SK-N-SH (cell line): ENCODE measurements around the gene TMEM266. TPM values are rescaled to one million over a fixed set of nuclear protein-coding genes. Genes with fewer than 3 reads are reported as not detected.

Experiments
- CTCF ChIA-PET: fragments of 300-600, 350-600 bp; formaldehyde crosslinking; extraction: SDS; loops from one replicate; lab custom pipeline; 2021; lab: Yijun Ruan, JAX
- POLR2A ChIA-PET: fragments of 350-600 bp; sonication (Branson Sonifier 250); formaldehyde crosslinking; extraction: SDS; loops from one replicate; lab custom pipeline; 2020; ENCODE audit warnings: antibody characterized with exemption, inconsistent platforms; lab: Yijun Ruan, JAX
- DNase-seq: peaks from one replicate; pipeline ENCODE4 v3.0.0; 2012
- H2AFZ ChIP-seq: fragments of 200-600 bp; sonication (generic); 2 replicates; pipeline ENCODE4 v1.8.1; 2016; ENCODE audit warnings: antibody characterized with exemption, mild to moderate bottlenecking, low read depth
- H3F3A ChIP-seq: fragments of 200-600 bp; sonication (generic); replicated peaks from 2 replicates; pipeline ENCODE3; 2016; ENCODE audit warnings: antibody characterized with exemption, mild to moderate bottlenecking; ENCODE audit not compliant: insufficient read depth
- H3K27ac ChIP-seq, 2 experiments: fragments of 200-500 bp in 1 of 2; fragments of 200-600 bp in 1 of 2; sonication (Bioruptor generic) in 1 of 2; sonication (generic), shearing (Covaris generic) in 1 of 2; 2 replicates each; pipeline versions ENCODE4 v1.5.1 to v1.6.1; 2014 to 2016; ENCODE audit warnings: low read depth in 2 of 2, inconsistent platforms in 1 of 2, low read length in 1 of 2, mild to moderate bottlenecking in 1 of 2, mixed read lengths in 1 of 2
- H3K27me3 ChIP-seq: fragments of 200-600 bp; sonication (generic), shearing (Covaris generic); 2 replicates; pipeline ENCODE4 v1.6.1; 2016; ENCODE audit warnings: mixed run types; ENCODE audit not compliant: insufficient read depth
- H3K36me3 ChIP-seq, 2 experiments: fragments of 200-500 bp in 1 of 2; fragments of 200-600 bp in 1 of 2; sonication (Bioruptor generic) in 1 of 2; sonication (generic) in 1 of 2; replicated peaks in 1 of 2; 2 replicates each; pipeline versions ENCODE3 to v1.5.1; 2014 to 2016; ENCODE audit warnings: low read length in 1 of 2, mild to moderate bottlenecking in 1 of 2; ENCODE audit not compliant: insufficient read depth in 2 of 2, control insufficient read depth in 1 of 2
- H3K4me1 ChIP-seq, 2 experiments: fragments of 200-500 bp in 1 of 2; fragments of 200-600 bp in 1 of 2; sonication (Bioruptor generic) in 1 of 2; sonication (generic), shearing (Covaris generic) in 1 of 2; 2 replicates each; pipeline versions ENCODE4 v1.5.1 to v1.6.1; 2014 to 2016; ENCODE audit warnings: low read depth in 1 of 2, low read length in 1 of 2, mixed run types in 1 of 2; ENCODE audit not compliant: insufficient read depth in 2 of 2, control insufficient read depth in 1 of 2
- H3K4me2 ChIP-seq: fragments of 200-600 bp; sonication (generic), shearing (Covaris generic); 2 replicates; pipeline ENCODE4 v1.6.1; 2017; ENCODE audit warnings: mixed run types
- H3K4me3 ChIP-seq, 2 experiments: fragments of 200-500 bp in 1 of 2; fragments of 200-600 bp in 1 of 2; sonication (Bioruptor generic) in 1 of 2; sonication (generic), shearing (Covaris generic) in 1 of 2; 2 replicates each; pipeline versions ENCODE4 v1.5.1 to v1.8.1; 2014 to 2016; ENCODE audit warnings: low read depth in 2 of 2, inconsistent platforms in 1 of 2, low read length in 1 of 2, mild to moderate bottlenecking in 1 of 2, mixed read lengths in 1 of 2, moderate library complexity in 1 of 2
- H3K79me2 ChIP-seq: fragments of 200-600 bp; sonication (generic); 2 replicates; pipeline ENCODE4 v1.8.1; 2017; ENCODE audit warnings: mild to moderate bottlenecking; ENCODE audit not compliant: insufficient read depth
- H3K9ac ChIP-seq: fragments of 200-600 bp; sonication (generic); 2 replicates; pipeline ENCODE4 v1.6.1; 2017; ENCODE audit warnings: mixed run types
- H3K9me2 ChIP-seq: fragments of 200-600 bp; sonication (generic); 2 replicates; pipeline ENCODE4 v1.6.1; 2017; ENCODE audit warnings: mixed run types
- H3K9me3 ChIP-seq: fragments of 200-600 bp; sonication (generic); 2 replicates; pipeline ENCODE4 v1.6.1; 2017; ENCODE audit warnings: mixed run types, mild to moderate bottlenecking, moderate library complexity
- H4K20me1 ChIP-seq: fragments of 200-600 bp; sonication (generic); 2 replicates; pipeline ENCODE4 v1.6.1; 2017; ENCODE audit warnings: mild to moderate bottlenecking, mixed run types; ENCODE audit not compliant: insufficient read depth
- ELF1 ChIP-seq: IDR thresholded peaks from 2 replicates; pipeline ENCODE4 v1.4.0; 2012
- EP300 ChIP-seq, 2 experiments: IDR thresholded peaks; 2 replicates each; pipeline versions ENCODE4 v1.4.0 to v1.6.1; 2012; ENCODE audit warnings: borderline replicate concordance in 1 of 2, low read depth in 1 of 2, low read length in 1 of 2
- FOSL2 ChIP-seq: IDR thresholded peaks from 2 replicates; pipeline ENCODE4 v1.4.0; 2012; ENCODE audit warnings: low read depth, mild to moderate bottlenecking, moderate library complexity, borderline replicate concordance
- FOXJ3 ChIP-seq: sonication (generic); formaldehyde crosslinking; IDR thresholded peaks from 2 replicates; pipeline ENCODE4 v1.5.1; 2020; ENCODE audit warnings: mild to moderate bottlenecking, missing genetic modification reagents
- GATA2 ChIP-seq: sonication (generic); formaldehyde crosslinking; IDR thresholded peaks from 2 replicates; pipeline ENCODE4 v1.5.0; 2020; ENCODE audit warnings: mild to moderate bottlenecking, missing genetic modification reagents
- MEF2A ChIP-seq: IDR thresholded peaks from 2 replicates; pipeline ENCODE4 v1.4.0; 2012; ENCODE audit warnings: low read depth, borderline replicate concordance
- MXI1 ChIP-seq: IDR thresholded peaks from 2 replicates; pipeline ENCODE4 v1.6.1; 2012; ENCODE audit warnings: mild to moderate bottlenecking, low read depth, low read length, improper control_type of control experiment
- NFIC ChIP-seq: IDR thresholded peaks from 2 replicates; pipeline ENCODE4 v1.4.0; 2012; ENCODE audit warnings: borderline replicate concordance
- RAD21 ChIP-seq: IDR thresholded peaks from 2 replicates; pipeline ENCODE4 v1.6.1; 2012; ENCODE audit warnings: mild to moderate bottlenecking, low read length
- RXRA ChIP-seq: IDR thresholded peaks from 2 replicates; pipeline ENCODE4 v1.4.0; 2012; ENCODE audit warnings: low read depth, mild to moderate bottlenecking, borderline replicate concordance
- SMC3 ChIP-seq: IDR thresholded peaks from 2 replicates; pipeline ENCODE4 v1.6.1; 2012; ENCODE audit warnings: low read depth, low read length, improper control_type of control experiment
- TCF12 ChIP-seq: IDR thresholded peaks from 2 replicates; pipeline ENCODE4 v1.4.0; 2012
- YY1 ChIP-seq: IDR thresholded peaks from 2 replicates; pipeline ENCODE4 v1.4.0; 2012; ENCODE audit warnings: low read depth, mild to moderate bottlenecking
- WGBS: methylation state at CpG from one replicate; pipeline ENCODE4 v1.1.6; 2017; ENCODE audit warnings: low lambda C conversion rate; 5-methylcytosine and 5-hydroxymethylcytosine counted together
- polyA plus RNA-seq, 3 experiments: library from polyadenylated mRNA; depleted of rRNA; stranded (reverse); fragments of >200 nt; gene quantifications; 2 replicates each; pipeline ENCODE4 v1.2.3, GENCODE V29; 2012
- TF ChIP-seq, protein P1 (sequence below): IDR thresholded peaks from 2 replicates; pipeline ENCODE4 v1.4.0; 2012; ENCODE audit warnings: low read depth, borderline replicate concordance
- TF ChIP-seq, protein P2 (sequence below): IDR thresholded peaks from 2 replicates; pipeline ENCODE4 v1.4.0; 2012; ENCODE audit warnings: low read depth, borderline replicate concordance
- TF ChIP-seq, protein P3 (sequence below): IDR thresholded peaks from 2 replicates; pipeline ENCODE4 v1.6.1; 2012; ENCODE audit warnings: mild to moderate bottlenecking, low read depth, low read length, moderate library complexity

TMEM266 gene
- polyA plus RNA-seq, 1 of the 3 experiments (the other 2 are of a cell fraction) = 0.07 TPM

DNA sequence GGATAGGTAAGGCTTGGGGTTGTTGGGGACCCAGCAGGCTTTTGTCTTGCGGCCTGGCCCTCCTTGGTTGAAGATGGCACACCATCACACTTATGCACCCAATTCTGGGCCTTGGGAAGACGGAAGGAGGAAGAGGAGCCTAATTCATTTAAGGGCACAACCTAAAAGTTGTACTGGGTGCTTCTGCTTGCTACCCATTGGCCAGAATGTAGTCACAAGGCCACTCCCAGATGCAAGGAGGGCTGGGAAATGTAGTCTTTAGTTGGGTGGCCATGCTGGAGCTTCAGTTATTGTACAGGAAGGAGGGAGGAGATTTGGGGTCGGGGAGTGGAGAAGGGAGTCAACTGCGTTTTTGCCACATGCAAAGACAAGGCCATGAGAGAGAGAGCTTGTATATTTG, 109.2 kb downstream of the TMEM266 start:
- no peak overlapping the region for H3K27ac ChIP-seq
- H4K20me1 ChIP-seq = no peaks in the 10 kb centered on the region
- H3K9me2 ChIP-seq = no peaks in the 10 kb centered on the region
- no peaks in the 10 kb centered on the region for H3K4me1 ChIP-seq
- H3K27me3 ChIP-seq = no peaks in the 10 kb centered on the region
- H3K4me2 ChIP-seq = no peak overlapping the region
- H3K79me2 ChIP-seq = no peaks in the 10 kb centered on the region
- 44% methylated on average over 4 of the region's 4 CpGs for WGBS
- no peak overlapping the region for H3K9ac ChIP-seq
- no peak overlapping the region for H3K4me3 ChIP-seq
- CTCF ChIA-PET = interaction anchor here (0.6 to 3.8 kb wide), 4 partner anchors 16 to 608 kb away, joined by 3 to 19 read pairs (median 9); no protein-coding TSS in a partner anchor
- H3F3A ChIP-seq = no peaks in the 10 kb centered on the region
- POLR2A ChIA-PET = no interaction called here
- no peaks in the 10 kb centered on the region for H3K36me3 ChIP-seq
- TF ChIP-seq SMC3 (no peak), YY1 (peak; percentile 70; the same call in 1 of the 2 replicates), ELF1 (no peak), FOXJ3 (no peak), MEF2A (no peak)
- TF ChIP-seq, protein P1, sequence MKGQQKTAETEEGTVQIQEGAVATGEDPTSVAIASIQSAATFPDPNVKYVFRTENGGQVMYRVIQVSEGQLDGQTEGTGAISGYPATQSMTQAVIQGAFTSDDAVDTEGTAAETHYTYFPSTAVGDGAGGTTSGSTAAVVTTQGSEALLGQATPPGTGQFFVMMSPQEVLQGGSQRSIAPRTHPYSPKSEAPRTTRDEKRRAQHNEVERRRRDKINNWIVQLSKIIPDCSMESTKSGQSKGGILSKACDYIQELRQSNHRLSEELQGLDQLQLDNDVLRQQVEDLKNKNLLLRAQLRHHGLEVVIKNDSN = peak; percentile 83
- 0 out of 2 replicates have a peak overlapping the region, but pooled peaks have one; percentile 35 for H2AFZ ChIP-seq
- DNase-seq = no peak
- H3K9me3 ChIP-seq = no peaks in the 10 kb centered on the region

DNA sequence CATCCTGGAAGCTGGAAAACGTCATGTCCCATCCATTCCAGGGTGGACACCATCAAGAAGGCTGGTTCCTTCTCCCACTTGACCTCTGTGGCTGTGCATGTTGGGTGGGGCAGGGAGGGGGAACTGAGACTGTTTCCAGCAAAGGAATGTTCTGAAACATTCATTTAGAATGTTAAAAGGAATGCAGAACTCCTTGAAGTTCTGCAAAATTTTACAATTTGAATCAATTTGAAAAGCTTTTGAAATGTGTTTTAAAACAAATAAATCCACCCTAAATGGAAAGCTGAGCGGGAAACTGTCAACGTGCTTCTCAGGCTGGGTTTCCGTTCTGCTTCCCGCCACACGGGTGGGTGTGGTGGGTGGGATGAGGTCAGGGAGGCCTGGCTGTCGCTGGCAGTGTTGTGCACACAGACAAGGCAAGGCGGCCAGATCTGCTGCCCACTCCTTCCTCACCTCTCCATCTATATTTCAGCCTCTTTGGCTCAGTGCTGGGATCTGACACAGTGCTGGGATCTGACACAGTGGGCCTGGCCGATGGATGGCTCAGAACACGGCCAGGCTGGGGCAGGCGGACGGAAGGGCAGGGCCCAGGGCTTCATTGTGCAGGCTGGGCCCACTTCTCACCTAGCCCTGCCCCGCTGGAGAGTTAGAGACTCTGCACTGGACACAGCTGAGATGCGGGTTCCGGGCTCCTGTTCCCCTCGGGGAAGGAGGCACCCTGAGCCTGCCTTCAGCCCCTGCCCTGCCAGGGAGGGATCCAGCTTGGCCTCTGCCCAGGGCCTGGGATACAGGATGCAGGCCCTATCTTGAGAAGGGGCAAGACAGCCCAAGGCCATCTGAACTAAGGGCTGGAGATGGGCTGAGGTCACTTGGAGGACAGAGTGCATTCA, 110.4 kb downstream of the TMEM266 start:
- DNase-seq = no peak
- ChIA-PET CTCF (interaction anchor here (1.4 to 3.8 kb wide), 4 partner anchors 14 to 31 kb away, joined by 3 to 19 read pairs (median 8); no protein-coding TSS in a partner anchor), POLR2A (no interaction called here)
- no peaks in the 10 kb centered on the region for H4K20me1 ChIP-seq
- no peak overlapping the region for H2AFZ ChIP-seq
- H3K79me2 ChIP-seq = no peaks in the 10 kb centered on the region
- no peaks in the 10 kb centered on the region for H3K9me3 ChIP-seq
- H3F3A ChIP-seq = no peaks in the 10 kb centered on the region
- no peaks in the 10 kb centered on the region for H3K9me2 ChIP-seq
- WGBS = 81% methylated on average over 9 of the region's 16 CpGs
- H3K27ac ChIP-seq = no peak overlapping the region
- no peak overlapping the region for H3K9ac ChIP-seq
- no peaks in the 10 kb centered on the region for H3K36me3 ChIP-seq
- H3K27me3 ChIP-seq = no peaks in the 10 kb centered on the region
- H3K4me1 ChIP-seq = no peaks in the 10 kb centered on the region
- no peak overlapping the region for H3K4me2 ChIP-seq
- no peak for TF ChIP-seq NFIC
- no peak for TF ChIP-seq MXI1
- no peak for TF ChIP-seq FOSL2
- TF ChIP-seq, protein P2, sequence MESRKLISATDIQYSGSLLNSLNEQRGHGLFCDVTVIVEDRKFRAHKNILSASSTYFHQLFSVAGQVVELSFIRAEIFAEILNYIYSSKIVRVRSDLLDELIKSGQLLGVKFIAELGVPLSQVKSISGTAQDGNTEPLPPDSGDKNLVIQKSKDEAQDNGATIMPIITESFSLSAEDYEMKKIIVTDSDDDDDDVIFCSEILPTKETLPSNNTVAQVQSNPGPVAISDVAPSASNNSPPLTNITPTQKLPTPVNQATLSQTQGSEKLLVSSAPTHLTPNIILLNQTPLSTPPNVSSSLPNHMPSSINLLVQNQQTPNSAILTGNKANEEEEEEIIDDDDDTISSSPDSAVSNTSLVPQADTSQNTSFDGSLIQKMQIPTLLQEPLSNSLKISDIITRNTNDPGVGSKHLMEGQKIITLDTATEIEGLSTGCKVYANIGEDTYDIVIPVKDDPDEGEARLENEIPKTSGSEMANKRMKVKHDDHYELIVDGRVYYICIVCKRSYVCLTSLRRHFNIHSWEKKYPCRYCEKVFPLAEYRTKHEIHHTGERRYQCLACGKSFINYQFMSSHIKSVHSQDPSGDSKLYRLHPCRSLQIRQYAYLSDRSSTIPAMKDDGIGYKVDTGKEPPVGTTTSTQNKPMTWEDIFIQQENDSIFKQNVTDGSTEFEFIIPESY = no peak
- TF ChIP-seq, protein P3, sequence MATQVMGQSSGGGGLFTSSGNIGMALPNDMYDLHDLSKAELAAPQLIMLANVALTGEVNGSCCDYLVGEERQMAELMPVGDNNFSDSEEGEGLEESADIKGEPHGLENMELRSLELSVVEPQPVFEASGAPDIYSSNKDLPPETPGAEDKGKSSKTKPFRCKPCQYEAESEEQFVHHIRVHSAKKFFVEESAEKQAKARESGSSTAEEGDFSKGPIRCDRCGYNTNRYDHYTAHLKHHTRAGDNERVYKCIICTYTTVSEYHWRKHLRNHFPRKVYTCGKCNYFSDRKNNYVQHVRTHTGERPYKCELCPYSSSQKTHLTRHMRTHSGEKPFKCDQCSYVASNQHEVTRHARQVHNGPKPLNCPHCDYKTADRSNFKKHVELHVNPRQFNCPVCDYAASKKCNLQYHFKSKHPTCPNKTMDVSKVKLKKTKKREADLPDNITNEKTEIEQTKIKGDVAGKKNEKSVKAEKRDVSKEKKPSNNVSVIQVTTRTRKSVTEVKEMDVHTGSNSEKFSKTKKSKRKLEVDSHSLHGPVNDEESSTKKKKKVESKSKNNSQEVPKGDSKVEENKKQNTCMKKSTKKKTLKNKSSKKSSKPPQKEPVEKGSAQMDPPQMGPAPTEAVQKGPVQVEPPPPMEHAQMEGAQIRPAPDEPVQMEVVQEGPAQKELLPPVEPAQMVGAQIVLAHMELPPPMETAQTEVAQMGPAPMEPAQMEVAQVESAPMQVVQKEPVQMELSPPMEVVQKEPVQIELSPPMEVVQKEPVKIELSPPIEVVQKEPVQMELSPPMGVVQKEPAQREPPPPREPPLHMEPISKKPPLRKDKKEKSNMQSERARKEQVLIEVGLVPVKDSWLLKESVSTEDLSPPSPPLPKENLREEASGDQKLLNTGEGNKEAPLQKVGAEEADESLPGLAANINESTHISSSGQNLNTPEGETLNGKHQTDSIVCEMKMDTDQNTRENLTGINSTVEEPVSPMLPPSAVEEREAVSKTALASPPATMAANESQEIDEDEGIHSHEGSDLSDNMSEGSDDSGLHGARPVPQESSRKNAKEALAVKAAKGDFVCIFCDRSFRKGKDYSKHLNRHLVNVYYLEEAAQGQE = no peak
- no peak for TF ChIP-seq YY1
- no peak for TF ChIP-seq EP300 (IDR thresholded peaks at IDR 0.05; ENCODE audit: borderline replicate concordance in 1 of 2, low read depth in 1 of 2, low read length in 1 of 2)
- TF ChIP-seq RXRA = no peak
- TF ChIP-seq GATA2 (CRISPR knock-in tag) = no peak
- no peak for TF ChIP-seq TCF12
- TF ChIP-seq RAD21 = no peak
- H3K4me3 ChIP-seq = no peak overlapping the region
